SK-N-SH treated with all-trans-retinoic acid at 6 μM for 48 hours (cell line): ENCODE data around the gene SLC13A4.

Experiments used
- ATAC-seq: fragments of 200-7000 bp; cut with Tn5 transposase; 3 replicates; pipeline ENCODE4 v1.9.1; 2020; ENCODE audit warnings: mild to moderate bottlenecking, moderate library complexity
- BACH2 ChIP-seq: fragments of 250-450 bp; sonication (Bioruptor Pico); IDR thresholded peaks from 2 replicates; pipeline ENCODE4 v1.9.0; 2021; ENCODE audit warnings: mild to moderate bottlenecking, borderline replicate concordance
- CSDC2 ChIP-seq: fragments of 250-450 bp; sonication (Bioruptor Pico); IDR thresholded peaks from 2 replicates; pipeline ENCODE4 v1.5.0; 2020; ENCODE audit warnings: mild to moderate bottlenecking, moderate library complexity
- CSRNP3 ChIP-seq: fragments of 250-450 bp; sonication (Bioruptor Pico); IDR thresholded peaks from 2 replicates; pipeline ENCODE4 v1.5.1; 2021; ENCODE audit warnings: mild to moderate bottlenecking, moderate library complexity
- ESRRG ChIP-seq: fragments of 250-450 bp; sonication (Bioruptor Pico); IDR thresholded peaks from 2 replicates; pipeline ENCODE4 v1.6.1; 2021; ENCODE audit warnings: mild to moderate bottlenecking
- GLIS3 ChIP-seq: fragments of 250-450 bp; sonication (Bioruptor Pico); IDR thresholded peaks from 2 replicates; pipeline ENCODE4 v1.5.0; 2020; ENCODE audit warnings: mild to moderate bottlenecking, moderate library complexity
- ISL1 ChIP-seq: fragments of 250-450 bp; sonication (Bioruptor Pico); IDR thresholded peaks from 2 replicates; pipeline ENCODE4 v2.1.2; 2022; ENCODE audit warnings: mild to moderate bottlenecking, moderate library complexity
- OSR1 ChIP-seq: fragments of 250-450 bp; sonication (Bioruptor Pico); IDR thresholded peaks from 2 replicates; pipeline ENCODE4 v1.8.0; 2022; ENCODE audit warnings: moderate library complexity, mild to moderate bottlenecking, inconsistent platforms
- PPARA ChIP-seq: fragments of 250-450 bp; sonication (Bioruptor Pico); IDR thresholded peaks from 2 replicates; pipeline ENCODE4 v1.5.0; 2020; ENCODE audit warnings: mild to moderate bottlenecking, borderline replicate concordance
- RARB ChIP-seq: fragments of 250-450 bp; sonication (Bioruptor Pico); IDR thresholded peaks from 2 replicates; pipeline ENCODE4 v1.8.0; 2021; ENCODE audit warnings: mild to moderate bottlenecking, moderate library complexity
- SNAI2 ChIP-seq: fragments of 250-450 bp; sonication (Bioruptor Pico); IDR thresholded peaks from 2 replicates; pipeline ENCODE4 v1.5.0; 2020; ENCODE audit warnings: mild to moderate bottlenecking, moderate library complexity
- TCF4 ChIP-seq: fragments of 250-450 bp; sonication (Bioruptor Pico); IDR thresholded peaks from 2 replicates; pipeline ENCODE4 v1.8.0; 2021; ENCODE audit warnings: mild to moderate bottlenecking, moderate library complexity, borderline replicate concordance
- TOX ChIP-seq: fragments of 250-450 bp; sonication (Bioruptor Pico); IDR thresholded peaks from 2 replicates; pipeline ENCODE4 v1.8.0; 2021; ENCODE audit warnings: mild to moderate bottlenecking, moderate library complexity, borderline replicate concordance
- TSHZ2 ChIP-seq: fragments of 250-450 bp; sonication (Bioruptor Pico); IDR thresholded peaks from 2 replicates; pipeline ENCODE4 v1.5.0; 2020; ENCODE audit warnings: mild to moderate bottlenecking, moderate library complexity
- ZC3H10 ChIP-seq: fragments of 250-450 bp; sonication (Bioruptor Pico); IDR thresholded peaks from 2 replicates; pipeline ENCODE4 v1.5.1; 2021; ENCODE audit warnings: mild to moderate bottlenecking, moderate library complexity
- ZFP3 ChIP-seq: fragments of 250-450 bp; sonication (Bioruptor Pico); IDR thresholded peaks from 2 replicates; pipeline ENCODE4 v1.5.0; 2020; ENCODE audit warnings: mild to moderate bottlenecking, moderate library complexity
- ZFP30 ChIP-seq: fragments of 450-650 bp; formaldehyde crosslinking; IDR thresholded peaks from 2 replicates; pipeline ENCODE4 v1.5.0; 2022; ENCODE audit warnings: mild to moderate bottlenecking, moderate library complexity
- ZNF565 ChIP-seq: fragments of 450-650 bp; formaldehyde crosslinking; conservative IDR thresholded peaks from 2 replicates; pipeline ENCODE4 v1.5.0; 2020; ENCODE audit warnings: low read depth, mild to moderate bottlenecking, moderate library complexity
- ZNF70 ChIP-seq: fragments of 450-650 bp; formaldehyde crosslinking; IDR thresholded peaks from 2 replicates; pipeline ENCODE4 v1.5.0; 2020; ENCODE audit warnings: mild to moderate bottlenecking, moderate library complexity
- ZNF8 ChIP-seq: fragments of 450-650 bp; formaldehyde crosslinking; IDR thresholded peaks from 2 replicates; pipeline ENCODE4 v1.5.0; 2020; ENCODE audit warnings: mild to moderate bottlenecking, moderate library complexity
- TF ChIP-seq, protein P1 (sequence below): fragments of 250-450 bp; sonication (Bioruptor Pico); IDR thresholded peaks from 2 replicates; pipeline ENCODE4 v1.8.0; 2021; ENCODE audit warnings: low read depth, mild to moderate bottlenecking, moderate library complexity, borderline replicate concordance
- TF ChIP-seq, protein P2 (sequence below): fragments of 250-450 bp; sonication (Bioruptor Pico); IDR thresholded peaks from 2 replicates; pipeline ENCODE4 v1.8.0; 2020; ENCODE audit warnings: mild to moderate bottlenecking, moderate library complexity, borderline replicate concordance

SLC13A4 gene

DNA sequence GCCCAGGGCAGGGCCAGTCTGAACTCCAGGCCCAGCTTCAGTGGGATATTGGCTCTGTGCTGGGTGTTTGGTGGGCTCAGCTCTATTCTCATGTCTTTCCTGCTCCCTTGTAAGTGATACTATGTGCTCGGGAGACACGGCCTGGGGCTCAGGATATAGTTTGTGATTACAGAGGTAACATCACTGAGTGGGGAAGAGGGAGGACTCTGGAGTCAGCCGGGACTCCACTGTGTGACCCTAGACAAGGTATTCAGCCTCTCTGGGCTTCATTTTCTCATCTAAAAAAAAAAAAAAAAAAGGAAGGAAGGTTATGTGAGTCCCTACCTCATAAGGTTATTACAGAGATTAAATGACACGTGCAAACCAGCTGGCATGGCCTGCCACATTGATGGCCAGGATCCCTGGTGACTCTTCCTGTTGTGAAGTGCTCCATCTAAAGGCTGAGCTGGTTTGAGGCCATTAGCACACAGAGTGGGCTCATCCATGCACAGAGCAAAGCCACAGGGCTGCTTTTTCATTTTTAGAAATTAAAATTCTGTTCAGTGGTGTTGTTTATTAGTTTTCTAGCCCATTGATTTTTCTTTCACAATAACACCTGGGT lies 15.7 kb downstream of the SLC13A4 start:
- TF ChIP-seq ZNF565 (CRISPR knock-in tag) (0 out of 2 replicates have a peak, but pooled peaks have one; percentile 14), ESRRG (CRISPR knock-in tag) (no peak), TCF4 (CRISPR knock-in tag) (peak; percentile 30; the same call in 1 of the 2 replicates)
- ATAC-seq, result peak; percentile 19; the same call in 2 of the 3 replicates

DNA sequence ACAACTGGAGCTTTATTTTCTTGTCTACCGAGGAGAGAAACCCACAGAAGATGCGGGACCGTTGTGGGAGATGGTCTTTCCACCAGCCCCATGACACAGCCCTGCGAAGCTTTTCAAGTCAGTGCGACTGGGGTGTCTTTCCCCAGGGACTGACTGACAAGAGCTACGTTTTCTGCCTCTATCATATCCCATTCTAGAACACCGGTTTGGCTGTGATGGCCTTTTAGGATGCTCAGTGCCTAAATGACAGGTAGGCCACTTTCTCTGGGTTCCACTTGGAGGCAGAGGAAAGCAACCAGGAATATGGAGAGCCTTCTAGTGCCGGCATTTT lies 16.9 kb downstream of the SLC13A4 start:
- TF ChIP-seq TOX (CRISPR knock-in tag) (no peak), SNAI2 (CRISPR knock-in tag) (no peak), ZC3H10 (CRISPR knock-in tag) (no peak), ZNF70 (no peak), ZNF8 (no peak)
- TF ChIP-seq, protein P1, sequence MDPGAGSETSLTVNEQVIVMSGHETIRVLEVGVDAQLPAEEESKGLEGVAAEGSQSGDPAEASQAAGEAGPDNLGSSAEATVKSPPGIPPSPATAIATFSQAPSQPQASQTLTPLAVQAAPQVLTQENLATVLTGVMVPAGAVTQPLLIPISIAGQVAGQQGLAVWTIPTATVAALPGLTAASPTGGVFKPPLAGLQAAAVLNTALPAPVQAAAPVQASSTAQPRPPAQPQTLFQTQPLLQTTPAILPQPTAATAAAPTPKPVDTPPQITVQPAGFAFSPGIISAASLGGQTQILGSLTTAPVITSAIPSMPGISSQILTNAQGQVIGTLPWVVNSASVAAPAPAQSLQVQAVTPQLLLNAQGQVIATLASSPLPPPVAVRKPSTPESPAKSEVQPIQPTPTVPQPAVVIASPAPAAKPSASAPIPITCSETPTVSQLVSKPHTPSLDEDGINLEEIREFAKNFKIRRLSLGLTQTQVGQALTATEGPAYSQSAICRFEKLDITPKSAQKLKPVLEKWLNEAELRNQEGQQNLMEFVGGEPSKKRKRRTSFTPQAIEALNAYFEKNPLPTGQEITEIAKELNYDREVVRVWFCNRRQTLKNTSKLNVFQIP (CRISPR knock-in tag), result no peak
- no peak for ATAC-seq

- TF ChIP-seq ZNF8 (no peak), ISL1 (CRISPR knock-in tag) (no peak), OSR1 (CRISPR knock-in tag) (no peak), CSDC2 (CRISPR knock-in tag) (no peak), GLIS3 (CRISPR knock-in tag) (no peak), RARB (CRISPR knock-in tag) (no peak), ZFP30 (no peak), PPARA (CRISPR knock-in tag) (no peak), BACH2 (no peak), ZFP3 (CRISPR knock-in tag) (no peak), TSHZ2 (CRISPR knock-in tag) (no peak), TCF4 (CRISPR knock-in tag) (no peak), ZNF70 (no peak), CSRNP3 (CRISPR knock-in tag) (no peak), SNAI2 (CRISPR knock-in tag) (no peak)
- TF ChIP-seq, protein P2, sequence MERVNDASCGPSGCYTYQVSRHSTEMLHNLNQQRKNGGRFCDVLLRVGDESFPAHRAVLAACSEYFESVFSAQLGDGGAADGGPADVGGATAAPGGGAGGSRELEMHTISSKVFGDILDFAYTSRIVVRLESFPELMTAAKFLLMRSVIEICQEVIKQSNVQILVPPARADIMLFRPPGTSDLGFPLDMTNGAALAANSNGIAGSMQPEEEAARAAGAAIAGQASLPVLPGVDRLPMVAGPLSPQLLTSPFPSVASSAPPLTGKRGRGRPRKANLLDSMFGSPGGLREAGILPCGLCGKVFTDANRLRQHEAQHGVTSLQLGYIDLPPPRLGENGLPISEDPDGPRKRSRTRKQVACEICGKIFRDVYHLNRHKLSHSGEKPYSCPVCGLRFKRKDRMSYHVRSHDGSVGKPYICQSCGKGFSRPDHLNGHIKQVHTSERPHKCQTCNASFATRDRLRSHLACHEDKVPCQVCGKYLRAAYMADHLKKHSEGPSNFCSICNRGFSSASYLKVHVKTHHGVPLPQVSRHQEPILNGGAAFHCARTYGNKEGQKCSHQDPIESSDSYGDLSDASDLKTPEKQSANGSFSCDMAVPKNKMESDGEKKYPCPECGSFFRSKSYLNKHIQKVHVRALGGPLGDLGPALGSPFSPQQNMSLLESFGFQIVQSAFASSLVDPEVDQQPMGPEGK, result no peak
- TF ChIP-seq, protein P1 (CRISPR knock-in tag), result no peak
- TF ChIP-seq, all 23 proteins: peak for 0
- ATAC-seq, result no peak
Measured at GRCh38 chr7:135710417-135711138, 17.4 kb downstream of the SLC13A4 start.
